Smooth muscle cell (in vitro differentiated cells): Measurements from ENCODE around the gene ANGPTL2. TPM values are rescaled to one million over a fixed set of nuclear protein-coding genes. Genes with fewer than 3 reads are reported as not detected.

Source experiments
- DNase-seq: peaks from one replicate; lab custom pipeline; 2025; ENCODE audit not compliant: unreplicated experiment; lab: John Stamatoyannopoulos, UW
- H2AFZ ChIP-seq: fragments of 200-600 bp; sonication (generic); 2 replicates; pipeline ENCODE4 v1.6.0; 2016; ENCODE audit warnings: antibody characterized with exemption, low read depth, mild to moderate bottlenecking
- H3F3A ChIP-seq: fragments of 200-600 bp; sonication (generic); 2 replicates; pipeline ENCODE4 v1.6.0; 2017; ENCODE audit warnings: antibody characterized with exemption, low read depth
- H3K27ac ChIP-seq: fragments of 200-600 bp; sonication (generic); 2 replicates; pipeline ENCODE4 v1.5.1; 2016; ENCODE audit warnings: low read depth, mild to moderate bottlenecking
- H3K27me3 ChIP-seq: fragments of 200-600 bp; sonication (generic); 2 replicates; pipeline ENCODE4 v1.6.1; 2016; ENCODE audit warnings: low read depth, mild to moderate bottlenecking
- H3K36me3 ChIP-seq: fragments of 200-600 bp; sonication (generic); 2 replicates; pipeline ENCODE4 v1.5.1; 2016; ENCODE audit warnings: low read depth
- H3K4me1 ChIP-seq: fragments of 200-600 bp; sonication (generic); 2 replicates; pipeline ENCODE4 v1.5.1; 2016; ENCODE audit warnings: low read depth
- H3K4me2 ChIP-seq: fragments of 200-600 bp; sonication (generic); 2 replicates; pipeline ENCODE4 v1.6.0; 2016; ENCODE audit warnings: mild to moderate bottlenecking
- H3K4me3 ChIP-seq: fragments of 200-600 bp; sonication (generic); 2 replicates; pipeline ENCODE4 v1.5.1; 2016; ENCODE audit warnings: mild to moderate bottlenecking
- H3K79me2 ChIP-seq: fragments of 200-600 bp; sonication (generic); 2 replicates; pipeline ENCODE4 v1.6.0; 2016; ENCODE audit warnings: low read depth, mild to moderate bottlenecking
- H3K9ac ChIP-seq: fragments of 200-600 bp; sonication (generic); 2 replicates; pipeline ENCODE4 v1.6.0; 2016; ENCODE audit warnings: low read depth
- H3K9me3 ChIP-seq: fragments of 200-600 bp; sonication (generic); replicated peaks from 2 replicates; pipeline ENCODE4 v1.5.1; 2016; ENCODE audit warnings: low read depth
- H4K20me1 ChIP-seq: fragments of 200-600 bp; sonication (generic); 2 replicates; pipeline ENCODE4 v1.6.0; 2016; ENCODE audit warnings: low read depth
- WGBS: methylation state at CpG from one replicate; pipeline ENCODE4 v1.1.7; 2016; ENCODE audit warnings: low lambda C conversion rate; 5-methylcytosine and 5-hydroxymethylcytosine counted together
- polyA plus RNA-seq: library from polyadenylated mRNA; unstranded; fragments of >200 nt; fragmentation: Nextera tagmentation; extraction: Ambion mirVana; gene quantifications from 2 replicates; pipeline ENCODE4 v1.2.1, GENCODE V29; 2016
- total RNA-seq: library from RNA; depleted of rRNA; stranded (reverse); fragments of >200 nt; gene quantifications from 2 replicates; pipeline ENCODE4 v1.2.3, GENCODE V29; 2014
- TF ChIP-seq, protein P1 (sequence below): fragments of 200-600 bp; sonication (generic); IDR thresholded peaks from 2 replicates; pipeline ENCODE4 v1.5.1; 2017; ENCODE audit warnings: borderline replicate concordance, mild to moderate bottlenecking, antibody characterized with exemption; ENCODE audit not compliant: insufficient read depth, poor library complexity, severe bottlenecking

The ANGPTL2 gene
- total and polyA plus RNA-seq, 2 experiments from 2014 or later = 16.1 to 18.7 TPM

DNA sequence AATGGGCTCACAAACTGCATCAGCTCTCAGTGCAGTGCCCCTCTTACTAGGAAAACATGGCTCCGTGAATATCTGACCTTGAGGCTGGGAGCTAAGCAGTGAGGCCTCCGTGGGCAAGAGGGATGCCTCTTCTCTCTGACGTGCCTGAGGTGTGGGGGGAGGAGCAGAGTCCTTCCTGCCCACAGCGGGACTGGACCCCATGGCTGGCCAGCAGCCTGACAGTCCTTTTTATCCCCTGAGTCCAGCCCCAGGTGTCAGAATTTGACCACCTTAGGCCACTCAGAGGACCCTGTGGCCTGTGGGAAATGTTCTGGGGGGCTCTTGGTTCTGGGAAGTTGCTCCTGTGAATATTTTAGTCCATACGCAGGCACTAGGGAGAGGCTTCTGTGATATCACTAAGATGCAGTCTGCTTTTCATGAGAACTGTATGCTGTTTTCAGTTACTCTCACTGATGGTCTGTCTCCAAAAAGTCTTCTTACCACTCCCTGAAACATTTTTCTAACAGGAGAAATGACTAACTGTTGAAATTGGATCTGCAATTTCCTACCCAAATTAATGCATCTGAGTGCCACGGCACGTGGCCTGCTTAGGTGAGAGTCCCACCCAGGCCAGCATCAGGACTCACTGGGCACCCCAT lies 23.4 kb downstream of the ANGPTL2 start:
- H3K4me3 ChIP-seq = no peak overlapping the region
- 86% methylated on average over 7 of the region's 7 CpGs for WGBS
- TF ChIP-seq, protein P1, sequence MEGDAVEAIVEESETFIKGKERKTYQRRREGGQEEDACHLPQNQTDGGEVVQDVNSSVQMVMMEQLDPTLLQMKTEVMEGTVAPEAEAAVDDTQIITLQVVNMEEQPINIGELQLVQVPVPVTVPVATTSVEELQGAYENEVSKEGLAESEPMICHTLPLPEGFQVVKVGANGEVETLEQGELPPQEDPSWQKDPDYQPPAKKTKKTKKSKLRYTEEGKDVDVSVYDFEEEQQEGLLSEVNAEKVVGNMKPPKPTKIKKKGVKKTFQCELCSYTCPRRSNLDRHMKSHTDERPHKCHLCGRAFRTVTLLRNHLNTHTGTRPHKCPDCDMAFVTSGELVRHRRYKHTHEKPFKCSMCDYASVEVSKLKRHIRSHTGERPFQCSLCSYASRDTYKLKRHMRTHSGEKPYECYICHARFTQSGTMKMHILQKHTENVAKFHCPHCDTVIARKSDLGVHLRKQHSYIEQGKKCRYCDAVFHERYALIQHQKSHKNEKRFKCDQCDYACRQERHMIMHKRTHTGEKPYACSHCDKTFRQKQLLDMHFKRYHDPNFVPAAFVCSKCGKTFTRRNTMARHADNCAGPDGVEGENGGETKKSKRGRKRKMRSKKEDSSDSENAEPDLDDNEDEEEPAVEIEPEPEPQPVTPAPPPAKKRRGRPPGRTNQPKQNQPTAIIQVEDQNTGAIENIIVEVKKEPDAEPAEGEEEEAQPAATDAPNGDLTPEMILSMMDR = no peak
- H2AFZ ChIP-seq = no peak overlapping the region
- no peaks in the 10 kb centered on the region for H4K20me1 ChIP-seq
- no peak for DNase-seq
- no peaks in the 10 kb centered on the region for H3K79me2 ChIP-seq
- H3K9me3 ChIP-seq = no peaks in the 10 kb centered on the region
- no peaks in the 10 kb centered on the region for H3F3A ChIP-seq
- H3K27me3 ChIP-seq = no peaks in the 10 kb centered on the region
- H3K9ac ChIP-seq = no peak overlapping the region
- no peaks in the 10 kb centered on the region for H3K36me3 ChIP-seq
- H3K27ac ChIP-seq = no peak overlapping the region
- H3K4me1 ChIP-seq = no peaks in the 10 kb centered on the region
- no peak overlapping the region for H3K4me2 ChIP-seq

DNA sequence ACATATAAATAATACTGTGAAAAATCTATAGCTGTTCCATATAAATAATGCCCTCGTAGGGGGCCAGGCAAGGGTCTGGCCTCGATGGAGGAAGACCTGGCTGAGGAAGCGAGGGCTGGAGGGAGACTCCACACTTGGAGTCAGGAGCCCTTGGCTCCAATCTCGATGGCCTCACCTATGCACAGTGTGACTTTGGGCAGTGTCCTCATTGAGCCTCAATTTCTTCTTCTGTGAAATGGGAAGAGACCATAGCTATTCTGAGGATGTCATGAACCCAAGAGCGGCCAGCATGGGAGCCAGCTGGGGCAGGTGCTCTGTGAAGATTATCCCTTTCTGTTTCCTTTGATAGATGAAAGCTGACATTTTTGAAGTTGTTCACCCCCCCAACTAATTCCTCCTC lies 24.8 kb downstream of the ANGPTL2 start:
- Histone ChIP-seq H3K4me3 (no peak overlapping the region), H2AFZ (no peak overlapping the region), H3K9ac (no peak overlapping the region), H3K27ac (no peak overlapping the region), H3K36me3 (no peaks in the 10 kb centered on the region), H3K4me2 (no peak overlapping the region), H3K9me3 (no peaks in the 10 kb centered on the region), H4K20me1 (no peaks in the 10 kb centered on the region), H3K27me3 (no peaks in the 10 kb centered on the region), H3K79me2 (no peaks in the 10 kb centered on the region), H3F3A (no peaks in the 10 kb centered on the region), H3K4me1 (no peaks in the 10 kb centered on the region)
- DNase-seq = no peak
- TF ChIP-seq, protein P1 = no peak
- 96% methylated on average over 5 of the region's 5 CpGs for WGBS

DNA sequence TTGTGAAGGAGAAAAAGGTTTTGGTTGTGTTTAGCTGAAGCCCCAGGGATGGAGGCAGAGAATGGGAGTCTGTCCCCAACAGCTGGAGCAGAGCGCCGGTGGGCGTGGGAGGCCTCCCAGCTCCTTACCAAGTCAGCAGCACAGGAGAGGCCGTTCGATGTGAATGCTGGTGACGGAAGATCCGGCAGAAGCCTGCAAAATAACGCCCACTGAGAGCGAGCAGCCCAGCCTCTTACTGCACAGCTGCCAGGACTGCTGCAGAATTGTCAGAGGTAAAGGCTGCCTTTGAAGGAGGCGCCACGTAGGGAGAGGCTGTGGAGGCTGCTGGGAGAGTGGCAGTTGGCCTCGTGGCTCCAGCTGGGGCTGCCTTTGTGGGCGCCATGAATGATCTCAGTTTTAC lies 26.2 kb downstream of the ANGPTL2 start:
- Histone ChIP-seq H2AFZ (no peak overlapping the region), H3F3A (no peaks in the 10 kb centered on the region), H3K4me1 (no peaks in the 10 kb centered on the region), H3K4me2 (no peak overlapping the region), H3K27ac (no peak overlapping the region), H3K36me3 (no peaks in the 10 kb centered on the region), H3K27me3 (no peaks in the 10 kb centered on the region), H3K79me2 (no peaks in the 10 kb centered on the region), H3K9ac (no peak overlapping the region), H3K4me3 (no peak overlapping the region), H4K20me1 (no peaks in the 10 kb centered on the region), H3K9me3 (no peaks in the 10 kb centered on the region)
- WGBS = 88% methylated on average over 13 of the region's 13 CpGs
- TF ChIP-seq, protein P1 = no peak
- DNase-seq = no peak

DNA sequence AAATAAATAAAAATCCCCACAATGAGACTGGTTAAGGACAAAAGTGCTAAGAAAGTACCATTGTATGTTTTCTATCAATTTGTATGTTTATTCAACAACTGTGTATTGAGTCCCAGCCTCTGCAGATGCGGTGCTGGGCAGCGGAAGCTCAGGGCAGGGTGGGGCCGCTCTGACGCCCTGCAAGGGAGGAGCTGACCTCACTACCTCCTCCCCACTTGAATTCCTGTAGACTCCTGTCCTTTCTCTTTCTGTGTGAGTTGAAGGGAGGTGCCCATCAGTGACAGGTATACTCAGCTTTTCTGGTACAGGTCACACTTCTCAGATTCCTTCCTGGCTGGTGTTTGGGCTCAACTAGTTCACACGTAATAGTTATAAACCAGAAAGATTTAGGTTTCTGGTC lies 27.0 kb downstream of the ANGPTL2 start:
- H3F3A ChIP-seq = no peaks in the 10 kb centered on the region
- no peaks in the 10 kb centered on the region for H3K27me3 ChIP-seq
- no peak for DNase-seq
- H3K4me1 ChIP-seq = no peaks in the 10 kb centered on the region
- no peaks in the 10 kb centered on the region for H3K9me3 ChIP-seq
- TF ChIP-seq, protein P1 = no peak
- WGBS = 96% methylated on average over 5 of the region's 5 CpGs
- no peaks in the 10 kb centered on the region for H3K36me3 ChIP-seq
- no peaks in the 10 kb centered on the region for H3K79me2 ChIP-seq
- no peaks in the 10 kb centered on the region for H4K20me1 ChIP-seq
- H3K9ac ChIP-seq = no peak overlapping the region
- no peak overlapping the region for H3K4me3 ChIP-seq
- H3K27ac ChIP-seq = no peak overlapping the region
- no peak overlapping the region for H3K4me2 ChIP-seq
- no peak overlapping the region for H2AFZ ChIP-seq
